Neural cell (in vitro differentiated cells): ENCODE results near the gene SLC39A3. TPM values are rescaled to one million over a fixed set of nuclear protein-coding genes. Genes with fewer than 3 reads are reported as not detected.

Experiments
- H2AFZ ChIP-seq: fragments of 200-600, 300-800 bp; sonication (generic), shearing (Covaris generic); 2 replicates; pipeline ENCODE4 v1.6.0; 2014; ENCODE audit warnings: low read depth, mild to moderate bottlenecking, antibody characterized with exemption, low read length, moderate library complexity
- H3F3A ChIP-seq: fragments of 200-600 bp; shearing (Covaris generic); 2 replicates; pipeline ENCODE4 v1.6.1; 2016; ENCODE audit warnings: mild to moderate bottlenecking, moderate library complexity, mixed read lengths, antibody characterized with exemption, low read length; ENCODE audit not compliant: insufficient read depth, poor library complexity, severe bottlenecking
- H3K27ac ChIP-seq: fragments of 200-600, 300-800 bp; sonication (generic), shearing (Covaris generic); 2 replicates; pipeline ENCODE4 v1.5.1; 2014; ENCODE audit warnings: mild to moderate bottlenecking, low read length, moderate library complexity
- H3K27me3 ChIP-seq: fragments of 300-800, 200-600 bp; sonication (generic), shearing (Covaris generic); 2 replicates; pipeline ENCODE4 v1.6.0; 2014; ENCODE audit warnings: mild to moderate bottlenecking, low read depth, low read length, moderate library complexity; ENCODE audit not compliant: insufficient read depth
- H3K36me3 ChIP-seq: fragments of 300-800, 200-600 bp; sonication (generic), shearing (Covaris generic); 2 replicates; pipeline ENCODE4 v1.5.1; 2014; ENCODE audit warnings: mild to moderate bottlenecking, antibody characterized with exemption, low read length, moderate library complexity; ENCODE audit not compliant: insufficient read depth
- H3K4me2 ChIP-seq: fragments of 300-800, 200-600 bp; sonication (generic), shearing (Covaris generic); 2 replicates; pipeline ENCODE4 v1.6.0; 2014; ENCODE audit warnings: mild to moderate bottlenecking, low read length
- H3K4me3 ChIP-seq: fragments of 300-800, 200-600 bp; sonication (generic), shearing (Covaris generic); 2 replicates; pipeline ENCODE4 v1.5.1; 2014; ENCODE audit warnings: mild to moderate bottlenecking, low read length, moderate library complexity
- H3K79me2 ChIP-seq: fragments of 200-600 bp; shearing (Covaris generic); replicated peaks from 2 replicates; pipeline ENCODE4 v1.6.0; 2014; ENCODE audit warnings: mild to moderate bottlenecking, low read length, moderate library complexity; ENCODE audit not compliant: insufficient read depth
- H3K9ac ChIP-seq: fragments of 300-800, 200-600 bp; sonication (generic), shearing (Covaris generic); 2 replicates; pipeline ENCODE4 v1.6.1; 2016; ENCODE audit warnings: mild to moderate bottlenecking, low read length, mixed read lengths
- H3K9me2 ChIP-seq: fragments of 200-600 bp; shearing (Covaris generic); 2 replicates; pipeline ENCODE4 v1.6.1; 2016; ENCODE audit warnings: mild to moderate bottlenecking, low read length, mixed read lengths; ENCODE audit not compliant: insufficient read depth
- H3K9me3 ChIP-seq: fragments of 200-600, 300-800 bp; sonication (generic), shearing (Covaris generic); 2 replicates; pipeline ENCODE4 v1.6.1; 2016; ENCODE audit warnings: mild to moderate bottlenecking, mixed run types, low read length, moderate library complexity, mixed read lengths
- H4K20me1 ChIP-seq: fragments of 200-600 bp; shearing (Covaris generic); 2 replicates; pipeline ENCODE4 v1.6.1; 2016; ENCODE audit warnings: mild to moderate bottlenecking, mixed run types; ENCODE audit not compliant: insufficient read depth
- EP300 ChIP-seq: fragments of 450-650 bp; conservative IDR thresholded peaks from 2 replicates; pipeline ENCODE4 v1.6.1; 2014; ENCODE audit warnings: antibody characterized with exemption, mild to moderate bottlenecking, moderate library complexity; ENCODE audit not compliant: poor library complexity, severe bottlenecking
- EZH2 ChIP-seq: fragments of 200-600, 300-800 bp; shearing (Covaris generic), sonication (generic); IDR thresholded peaks from 2 replicates; pipeline ENCODE4 v1.6.1; 2014; ENCODE audit warnings: antibody characterized with exemption, low read length, borderline replicate concordance, mild to moderate bottlenecking; ENCODE audit not compliant: insufficient read depth, poor library complexity, severe bottlenecking
- MXI1 ChIP-seq: fragments of 450-650 bp; conservative IDR thresholded peaks from 2 replicates; pipeline ENCODE4 v1.6.1; 2014; ENCODE audit warnings: antibody characterized with exemption, mild to moderate bottlenecking; ENCODE audit not compliant: poor library complexity, severe bottlenecking
- POLR2AphosphoS5 ChIP-seq: IDR thresholded peaks from 2 replicates; pipeline ENCODE4 v1.6.1; 2012
- RAD21 ChIP-seq: fragments of 450-650 bp; conservative IDR thresholded peaks from 2 replicates; pipeline ENCODE4 v1.6.1; 2014; ENCODE audit warnings: antibody characterized with exemption, mild to moderate bottlenecking, moderate library complexity
- SMC3 ChIP-seq: fragments of 450-650 bp; conservative IDR thresholded peaks from 2 replicates; pipeline ENCODE4 v1.6.1; 2014; ENCODE audit warnings: antibody characterized with exemption, mild to moderate bottlenecking, moderate library complexity; ENCODE audit not compliant: poor library complexity
- TAF1 ChIP-seq: IDR thresholded peaks from 2 replicates; pipeline ENCODE4 v1.6.1; 2012; ENCODE audit warnings: low read depth
- polyA plus RNA-seq: library from polyadenylated mRNA; depleted of rRNA; stranded (reverse); fragments of >200 nt; gene quantifications from 2 replicates; pipeline ENCODE4 v1.2.3, GENCODE V29; 2014
- TF ChIP-seq, protein P1 (sequence below): IDR thresholded peaks from 2 replicates; pipeline ENCODE4 v1.6.1; 2012; ENCODE audit warnings: borderline replicate concordance
- TF ChIP-seq, protein P2 (sequence below): fragments of 450-650 bp; IDR thresholded peaks from 2 replicates; pipeline ENCODE4 v1.5.1; 2014; ENCODE audit warnings: antibody characterized with exemption, mild to moderate bottlenecking, moderate library complexity; ENCODE audit not compliant: poor library complexity, severe bottlenecking

SLC39A3 gene
- polyA plus RNA-seq, 1 donor from 2014 or later: 72.8 TPM

DNA sequence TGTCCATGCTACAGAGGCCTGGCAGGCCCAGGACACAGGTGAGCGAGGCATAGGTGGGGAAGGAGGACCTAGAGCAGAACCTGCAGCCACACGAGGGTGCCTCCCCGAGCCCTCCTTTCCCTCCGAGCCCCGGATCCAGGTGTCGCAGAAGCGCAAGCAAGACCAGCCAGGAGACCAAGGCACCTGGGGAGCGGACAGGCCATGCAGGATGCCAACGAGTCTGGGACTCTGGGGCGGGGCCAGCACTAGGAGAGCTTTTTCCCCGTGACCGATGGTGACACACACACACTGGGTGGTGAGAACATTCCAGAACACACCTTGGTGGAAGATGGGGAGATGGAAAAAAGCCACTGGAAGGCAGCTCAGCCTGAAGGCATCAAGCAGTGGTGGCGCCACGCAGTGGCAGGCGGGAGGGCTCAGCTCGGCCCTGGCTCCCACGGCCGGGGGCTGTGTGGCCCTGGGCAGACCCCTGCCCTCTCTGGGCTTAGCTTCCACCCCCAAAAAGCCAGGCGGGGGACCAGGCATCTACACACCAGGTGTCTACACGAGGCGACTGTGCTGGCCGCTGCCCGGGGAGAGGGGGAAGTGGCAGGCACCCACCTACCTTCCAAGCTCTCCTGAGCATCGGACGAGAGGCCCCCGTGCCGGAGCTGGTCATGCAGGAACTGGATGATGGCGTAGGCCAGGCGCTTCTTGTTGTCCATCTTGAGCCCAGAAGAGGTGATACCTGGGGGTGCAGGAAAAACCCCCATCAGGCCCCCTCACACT is 28.7 kb upstream of the SLC39A3 start:
- TF ChIP-seq RAD21 (no peak), POLR2AphosphoS5 (no peak), TAF1 (no peak), EP300 (no peak), SMC3 (no peak), MXI1 (no peak), EZH2 (no peak)
- TF ChIP-seq, protein P1, sequence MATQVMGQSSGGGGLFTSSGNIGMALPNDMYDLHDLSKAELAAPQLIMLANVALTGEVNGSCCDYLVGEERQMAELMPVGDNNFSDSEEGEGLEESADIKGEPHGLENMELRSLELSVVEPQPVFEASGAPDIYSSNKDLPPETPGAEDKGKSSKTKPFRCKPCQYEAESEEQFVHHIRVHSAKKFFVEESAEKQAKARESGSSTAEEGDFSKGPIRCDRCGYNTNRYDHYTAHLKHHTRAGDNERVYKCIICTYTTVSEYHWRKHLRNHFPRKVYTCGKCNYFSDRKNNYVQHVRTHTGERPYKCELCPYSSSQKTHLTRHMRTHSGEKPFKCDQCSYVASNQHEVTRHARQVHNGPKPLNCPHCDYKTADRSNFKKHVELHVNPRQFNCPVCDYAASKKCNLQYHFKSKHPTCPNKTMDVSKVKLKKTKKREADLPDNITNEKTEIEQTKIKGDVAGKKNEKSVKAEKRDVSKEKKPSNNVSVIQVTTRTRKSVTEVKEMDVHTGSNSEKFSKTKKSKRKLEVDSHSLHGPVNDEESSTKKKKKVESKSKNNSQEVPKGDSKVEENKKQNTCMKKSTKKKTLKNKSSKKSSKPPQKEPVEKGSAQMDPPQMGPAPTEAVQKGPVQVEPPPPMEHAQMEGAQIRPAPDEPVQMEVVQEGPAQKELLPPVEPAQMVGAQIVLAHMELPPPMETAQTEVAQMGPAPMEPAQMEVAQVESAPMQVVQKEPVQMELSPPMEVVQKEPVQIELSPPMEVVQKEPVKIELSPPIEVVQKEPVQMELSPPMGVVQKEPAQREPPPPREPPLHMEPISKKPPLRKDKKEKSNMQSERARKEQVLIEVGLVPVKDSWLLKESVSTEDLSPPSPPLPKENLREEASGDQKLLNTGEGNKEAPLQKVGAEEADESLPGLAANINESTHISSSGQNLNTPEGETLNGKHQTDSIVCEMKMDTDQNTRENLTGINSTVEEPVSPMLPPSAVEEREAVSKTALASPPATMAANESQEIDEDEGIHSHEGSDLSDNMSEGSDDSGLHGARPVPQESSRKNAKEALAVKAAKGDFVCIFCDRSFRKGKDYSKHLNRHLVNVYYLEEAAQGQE: no peak
- TF ChIP-seq, protein P2, sequence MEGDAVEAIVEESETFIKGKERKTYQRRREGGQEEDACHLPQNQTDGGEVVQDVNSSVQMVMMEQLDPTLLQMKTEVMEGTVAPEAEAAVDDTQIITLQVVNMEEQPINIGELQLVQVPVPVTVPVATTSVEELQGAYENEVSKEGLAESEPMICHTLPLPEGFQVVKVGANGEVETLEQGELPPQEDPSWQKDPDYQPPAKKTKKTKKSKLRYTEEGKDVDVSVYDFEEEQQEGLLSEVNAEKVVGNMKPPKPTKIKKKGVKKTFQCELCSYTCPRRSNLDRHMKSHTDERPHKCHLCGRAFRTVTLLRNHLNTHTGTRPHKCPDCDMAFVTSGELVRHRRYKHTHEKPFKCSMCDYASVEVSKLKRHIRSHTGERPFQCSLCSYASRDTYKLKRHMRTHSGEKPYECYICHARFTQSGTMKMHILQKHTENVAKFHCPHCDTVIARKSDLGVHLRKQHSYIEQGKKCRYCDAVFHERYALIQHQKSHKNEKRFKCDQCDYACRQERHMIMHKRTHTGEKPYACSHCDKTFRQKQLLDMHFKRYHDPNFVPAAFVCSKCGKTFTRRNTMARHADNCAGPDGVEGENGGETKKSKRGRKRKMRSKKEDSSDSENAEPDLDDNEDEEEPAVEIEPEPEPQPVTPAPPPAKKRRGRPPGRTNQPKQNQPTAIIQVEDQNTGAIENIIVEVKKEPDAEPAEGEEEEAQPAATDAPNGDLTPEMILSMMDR: no peak
- H3K9me2 ChIP-seq: no peaks in the 10 kb centered on the region
- no peaks in the 10 kb centered on the region for H3K9me3 ChIP-seq
- no peaks in the 10 kb centered on the region for H3F3A ChIP-seq
- no peak overlapping the region for H3K4me3 ChIP-seq
- no peaks in the 10 kb centered on the region for H3K36me3 ChIP-seq
- no peak overlapping the region for H3K27ac ChIP-seq
- no peak overlapping the region for H3K9ac ChIP-seq
- no peaks in the 10 kb centered on the region for H4K20me1 ChIP-seq
- peaks cover 8% of the 10 kb centered on the region for H3K79me2 ChIP-seq
- H3K4me2 ChIP-seq: no peak overlapping the region
- H3K27me3 ChIP-seq: no peaks in the 10 kb centered on the region
- H2AFZ ChIP-seq: no peak overlapping the region

DNA sequence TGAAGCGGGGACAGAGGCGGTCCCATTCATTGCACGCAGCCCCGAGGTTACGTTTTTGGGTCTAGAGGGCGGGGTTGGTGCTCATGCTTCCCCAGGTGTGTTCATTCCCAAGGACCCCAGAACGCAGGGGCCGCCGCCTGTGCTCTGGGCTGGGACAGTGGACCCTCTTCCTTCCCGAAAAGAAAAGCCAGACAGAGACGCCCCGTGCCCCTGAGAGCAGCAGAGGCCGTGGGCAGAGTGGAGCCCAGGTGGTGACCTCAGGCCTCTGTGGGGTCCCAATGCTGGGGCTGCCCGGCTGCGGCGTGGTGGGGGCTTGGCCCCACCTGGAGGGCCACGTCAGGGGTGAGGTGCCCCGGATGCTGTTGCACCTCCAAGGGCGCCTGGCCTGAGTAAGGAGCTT is 27.9 kb upstream of the SLC39A3 start:
- H3K4me2 ChIP-seq: no peak overlapping the region
- H3K4me3 ChIP-seq: no peak overlapping the region
- H3K9ac ChIP-seq: no peak overlapping the region
- no peaks in the 10 kb centered on the region for H3K27me3 ChIP-seq
- H2AFZ ChIP-seq: no peak overlapping the region
- H3K9me3 ChIP-seq: no peaks in the 10 kb centered on the region
- no peaks in the 10 kb centered on the region for H3K36me3 ChIP-seq
- no peak overlapping the region for H3K27ac ChIP-seq
- H3K9me2 ChIP-seq: no peaks in the 10 kb centered on the region
- H4K20me1 ChIP-seq: no peaks in the 10 kb centered on the region
- no peaks in the 10 kb centered on the region for H3F3A ChIP-seq
- H3K79me2 ChIP-seq: peaks cover 8% of the 10 kb centered on the region
- TF ChIP-seq EP300: no peak
- no peak for TF ChIP-seq MXI1
- TF ChIP-seq, protein P1: no peak
- no peak for TF ChIP-seq SMC3
- no peak for TF ChIP-seq EZH2
- TF ChIP-seq RAD21: no peak
- TF ChIP-seq POLR2AphosphoS5: no peak
- no peak for TF ChIP-seq TAF1
